Testis (tissue), 2 donors: ENCODE data around the gene MDC1.

Experiments
- CTCF ChIP-seq, 3 experiments: fragments of 450-650 bp in 2 of 3; fragments of 200-600 bp in 1 of 3; sonication (generic) in 1 of 3; IDR thresholded peaks; one replicate each; pipeline ENCODE4 v1.5.1; 2016 to 2019; ENCODE audit warnings: antibody characterized with exemption in 3 of 3, mild to moderate bottlenecking in 2 of 3, moderate library complexity in 1 of 3
- POLR2A ChIP-seq: fragments of 450-650 bp; IDR thresholded peaks from one replicate; pipeline ENCODE4 v1.6.1; 2017; ENCODE audit warnings: antibody characterized with exemption, mild to moderate bottlenecking, moderate library complexity

GRCh38 chr6:30747300-30747687 is 30.2 kb upstream of the MDC1 start:
- TF ChIP-seq CTCF (IDR thresholded peaks at IDR 0.05) (no peak), POLR2A (no peak)
